Activated CD8-positive, alpha-beta T cell treated with anti-CD3 and anti-CD28 coated beads for 36 hours (primary cell): ENCODE data around the gene ADGRE2. TPM values are rescaled to one million over a fixed set of nuclear protein-coding genes. Genes with fewer than 3 reads are reported as not detected.

ENCODE experiments used
- ATAC-seq: fragments of 200-7000 bp; cut with Tn5 transposase; one replicate; pipeline ENCODE4 v1.10.0; 2021; ENCODE audit warnings: mild to moderate bottlenecking, moderate library complexity
- CTCF ChIA-PET: fragments of 350-600 bp; sonication (Branson Sonifier 250); formaldehyde crosslinking; loops from one replicate; lab custom pipeline; 2021; ENCODE audit warnings: antibody characterized with exemption; lab: Charles Lee
- POLR2A ChIA-PET: fragments of 350-600 bp; sonication (Branson Sonifier 250); formaldehyde crosslinking; loops from one replicate; lab custom pipeline; 2021; ENCODE audit warnings: antibody characterized with exemption; lab: Charles Lee
- DNase-seq: peaks from one replicate; pipeline ENCODE4 v3.0.0-alpha.2; 2020
- H3K27ac Mint-ChIP-seq: one replicate; pipeline ENCODE4 v1.8.0; 2021; ENCODE audit warnings: mild to moderate bottlenecking, mixed read lengths
- H3K27me3 Mint-ChIP-seq: one replicate; pipeline ENCODE4 v1.8.0; 2021; ENCODE audit warnings: mixed read lengths
- H3K36me3 Mint-ChIP-seq: one replicate; pipeline ENCODE4 v1.8.0; 2021; ENCODE audit warnings: low read depth, mixed read lengths
- H3K4me1 Mint-ChIP-seq: one replicate; pipeline ENCODE4 v1.8.0; 2021; ENCODE audit warnings: low read depth, mixed read lengths
- H3K4me3 Mint-ChIP-seq: one replicate; pipeline ENCODE4 v1.8.0; 2021; ENCODE audit warnings: mild to moderate bottlenecking, moderate library complexity, mixed read lengths
- H3K9me3 Mint-ChIP-seq: one replicate; pipeline ENCODE4 v1.8.0; 2021; ENCODE audit warnings: mixed read lengths
- intact Hi-C: fragments of 100-400 bp; cut with micrococcal nuclease; formaldehyde crosslinking; loops from one replicate; pipeline ENCODE4 v1.10.0; 2022
- total RNA-seq, 2 experiments: library from RNA; stranded (reverse); gene quantifications; one replicate each; pipeline ENCODE4 v1.2.3, GENCODE V29; 2021
- TF ChIP-seq, protein P1 (sequence below): fragments of 200-600 bp; IDR thresholded peaks from one replicate; pipeline ENCODE4 v1.8.0; 2022; ENCODE audit warnings: antibody characterized with exemption, mild to moderate bottlenecking

The ADGRE2 gene
- total RNA-seq, 2 experiments from 2014 or later: 0.43 to 0.83 TPM

DNA sequence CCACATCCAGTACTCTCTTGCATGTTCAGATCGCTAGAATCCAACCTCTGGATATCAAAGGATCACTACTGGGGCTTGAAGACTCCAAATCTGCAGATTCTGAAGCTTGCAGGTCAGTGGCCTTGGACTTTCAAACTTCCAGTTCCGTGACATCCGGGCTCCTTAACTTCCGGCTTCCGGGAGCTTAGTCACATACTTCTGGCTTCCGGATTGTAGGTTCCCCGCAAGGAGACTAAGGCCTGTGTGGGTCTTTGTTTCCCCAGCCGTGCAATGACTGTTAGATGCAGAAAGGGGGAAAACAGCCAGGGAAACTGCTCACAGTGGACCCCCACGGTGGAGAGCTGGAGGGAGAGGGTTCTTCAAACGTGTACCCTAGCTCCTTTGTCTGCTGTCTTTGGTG is 47.2 kb downstream of the ADGRE2 start:
- H3K27ac Mint-ChIP-seq: no peak overlapping the region
- TF ChIP-seq, protein P1, sequence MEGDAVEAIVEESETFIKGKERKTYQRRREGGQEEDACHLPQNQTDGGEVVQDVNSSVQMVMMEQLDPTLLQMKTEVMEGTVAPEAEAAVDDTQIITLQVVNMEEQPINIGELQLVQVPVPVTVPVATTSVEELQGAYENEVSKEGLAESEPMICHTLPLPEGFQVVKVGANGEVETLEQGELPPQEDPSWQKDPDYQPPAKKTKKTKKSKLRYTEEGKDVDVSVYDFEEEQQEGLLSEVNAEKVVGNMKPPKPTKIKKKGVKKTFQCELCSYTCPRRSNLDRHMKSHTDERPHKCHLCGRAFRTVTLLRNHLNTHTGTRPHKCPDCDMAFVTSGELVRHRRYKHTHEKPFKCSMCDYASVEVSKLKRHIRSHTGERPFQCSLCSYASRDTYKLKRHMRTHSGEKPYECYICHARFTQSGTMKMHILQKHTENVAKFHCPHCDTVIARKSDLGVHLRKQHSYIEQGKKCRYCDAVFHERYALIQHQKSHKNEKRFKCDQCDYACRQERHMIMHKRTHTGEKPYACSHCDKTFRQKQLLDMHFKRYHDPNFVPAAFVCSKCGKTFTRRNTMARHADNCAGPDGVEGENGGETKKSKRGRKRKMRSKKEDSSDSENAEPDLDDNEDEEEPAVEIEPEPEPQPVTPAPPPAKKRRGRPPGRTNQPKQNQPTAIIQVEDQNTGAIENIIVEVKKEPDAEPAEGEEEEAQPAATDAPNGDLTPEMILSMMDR: no peak
- H3K36me3 Mint-ChIP-seq: peaks cover 2% of the 10 kb centered on the region
- no peaks in the 10 kb centered on the region for H3K4me1 Mint-ChIP-seq
- DNase-seq (no peak), ATAC-seq (no peak)
- ChIA-PET CTCF (interaction anchor here (0.7 kb wide), 1 partner anchor 497 kb away, joined by 3 read pairs; no protein-coding TSS in a partner anchor), POLR2A (no interaction called here)
- intact Hi-C loops: no loop called here
- no peaks in the 10 kb centered on the region for H3K27me3 Mint-ChIP-seq
- peaks cover 28% of the 10 kb centered on the region for H3K9me3 Mint-ChIP-seq
- H3K4me3 Mint-ChIP-seq: no peak overlapping the region

DNA sequence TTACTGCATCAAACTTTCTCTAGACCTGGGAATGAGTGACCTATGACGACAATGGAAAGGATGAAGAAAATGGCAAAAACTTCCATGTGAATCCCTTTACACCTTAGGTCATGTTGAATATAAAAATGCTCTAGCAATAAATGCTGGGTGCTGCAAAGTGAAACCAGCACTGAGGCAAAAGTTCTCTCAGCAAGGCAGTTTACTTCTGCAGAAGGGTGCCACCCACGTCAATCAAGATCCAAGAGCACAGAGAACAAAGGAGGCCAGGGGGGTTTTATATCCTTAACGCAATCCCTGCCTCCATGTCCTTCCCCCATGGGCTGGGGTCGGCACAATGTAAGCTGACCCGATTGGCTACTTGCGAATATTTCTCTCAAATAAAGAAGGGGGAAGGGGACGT is 49.8 kb downstream of the ADGRE2 start:
- CTCF ChIA-PET: no interaction called here
- POLR2A ChIA-PET: interaction anchor here (0.6 kb wide), 1 partner anchor 1094 kb away, joined by 3 read pairs; no protein-coding TSS in a partner anchor
- intact Hi-C loops: no loop called here

DNA sequence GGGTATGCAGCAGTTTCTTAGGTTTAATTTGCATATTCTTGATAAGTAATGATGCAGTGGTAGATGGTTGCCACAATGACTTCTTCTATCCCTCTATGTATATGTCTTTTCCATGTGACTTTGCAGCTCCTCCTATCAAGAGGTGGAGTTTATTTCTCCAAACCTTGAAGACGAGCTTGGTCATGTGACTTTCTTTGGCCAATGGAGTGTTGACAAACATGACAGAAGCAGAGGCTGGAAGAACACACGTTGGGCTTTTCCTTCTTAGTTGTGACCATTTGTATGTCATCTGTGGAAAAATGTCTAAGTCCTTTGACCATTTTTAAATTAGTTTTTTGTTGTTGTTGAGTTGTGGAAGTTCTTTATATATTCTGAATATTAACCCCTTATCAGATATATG is 56.2 kb downstream of the ADGRE2 start:
- no peak for ATAC-seq
- TF ChIP-seq, protein P1: no peak
- POLR2A ChIA-PET: no interaction called here
- H3K4me3 Mint-ChIP-seq: no peak overlapping the region
- H3K27me3 Mint-ChIP-seq: no peaks in the 10 kb centered on the region
- H3K36me3 Mint-ChIP-seq: peaks cover 59% of the 10 kb centered on the region
- H3K9me3 Mint-ChIP-seq: peaks cover 70% of the 10 kb centered on the region
- H3K4me1 Mint-ChIP-seq: no peaks in the 10 kb centered on the region
- H3K27ac Mint-ChIP-seq: no peak overlapping the region
- DNase-seq: no peak
- CTCF ChIA-PET: no interaction called here
- intact Hi-C loops: no loop called here

More for the DNA sequence above, 49.8 kb downstream of the ADGRE2 start:
- Mint-ChIP-seq H3K27me3 (no peaks in the 10 kb centered on the region), H3K9me3 (peaks cover 41% of the 10 kb centered on the region), H3K27ac (no peak overlapping the region), H3K4me3 (no peak overlapping the region), H3K4me1 (no peaks in the 10 kb centered on the region), H3K36me3 (peaks cover 8% of the 10 kb centered on the region)
- DNase-seq (no peak), ATAC-seq (no peak)
- TF ChIP-seq, protein P1: no peak

DNA sequence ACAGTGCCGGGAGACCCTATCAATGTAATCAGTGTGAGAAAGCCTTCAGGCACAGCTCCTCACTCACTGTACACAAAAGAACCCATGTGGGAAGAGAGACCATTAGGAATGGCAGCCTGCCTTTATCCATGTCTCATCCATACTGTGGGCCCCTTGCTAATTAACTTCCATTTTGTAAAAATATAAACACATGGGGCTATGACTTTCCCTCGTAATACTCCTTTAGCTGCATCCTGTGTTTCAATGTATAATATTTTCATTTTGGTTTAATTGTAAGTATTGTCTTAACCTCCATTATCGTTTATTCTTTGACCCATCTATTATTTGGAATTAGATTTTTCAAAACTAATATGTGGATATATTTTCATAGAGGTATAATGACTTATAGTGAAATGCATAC is 59.2 kb downstream of the ADGRE2 start:
- ATAC-seq (no peak), DNase-seq (no peak)
- Mint-ChIP-seq H3K9me3 (peaks cover 75% of the 10 kb centered on the region), H3K27ac (no peak overlapping the region), H3K4me3 (no peak overlapping the region), H3K27me3 (no peaks in the 10 kb centered on the region), H3K36me3 (peaks cover 87% of the 10 kb centered on the region), H3K4me1 (no peaks in the 10 kb centered on the region)
- intact Hi-C loops: no loop called here
- POLR2A ChIA-PET: no interaction called here
- TF ChIP-seq, protein P1: no peak
- CTCF ChIA-PET: no interaction called here

DNA sequence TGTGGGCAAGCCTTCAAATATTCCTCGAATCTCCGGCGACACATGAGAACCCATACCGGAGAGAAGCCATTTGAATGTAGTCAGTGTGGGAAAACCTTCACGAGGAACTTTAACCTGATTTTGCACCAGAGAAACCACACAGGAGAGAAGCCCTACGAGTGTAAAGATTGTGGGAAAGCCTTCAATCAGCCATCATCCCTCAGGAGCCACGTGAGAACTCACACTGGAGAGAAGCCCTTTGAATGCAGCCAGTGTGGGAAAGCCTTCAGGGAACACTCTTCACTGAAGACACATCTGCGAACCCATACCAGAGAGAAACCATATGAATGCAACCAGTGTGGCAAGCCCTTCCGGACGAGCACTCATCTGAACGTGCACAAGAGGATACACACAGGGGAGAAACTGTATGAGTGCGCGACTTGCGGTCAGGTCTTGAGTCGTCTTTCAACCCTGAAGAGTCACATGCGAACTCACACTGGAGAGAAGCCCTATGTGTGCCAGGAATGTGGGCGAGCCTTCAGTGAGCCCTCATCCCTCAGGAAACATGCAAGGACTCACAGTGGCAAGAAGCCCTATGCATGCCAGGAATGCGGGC is 59.7 kb downstream of the ADGRE2 start:
- Mint-ChIP-seq H3K27me3 (no peaks in the 10 kb centered on the region), H3K36me3 (peaks cover 89% of the 10 kb centered on the region), H3K27ac (no peak overlapping the region), H3K4me3 (no peak overlapping the region), H3K4me1 (no peaks in the 10 kb centered on the region), H3K9me3 (peaks cover 75% of the 10 kb centered on the region)
- ATAC-seq (no peak), DNase-seq (no peak)
- ChIA-PET POLR2A (no interaction called here), CTCF (no interaction called here)
- intact Hi-C loops: no loop called here
- TF ChIP-seq, protein P1: no peak
